Activated CD4-positive, alpha-beta T cell treated with anti-CD3 and anti-CD28 coated beads, Interleukin-2, amount 50 U/mL, for 1 hour (primary cell): ENCODE results near the gene CATSPER1.
"Not testable (repeated sequence)": the region's sequence is repeated elsewhere in the genome, so short reads cannot be mapped to it uniquely, and the experiment has no call there.

Experiments used
- DNase-seq: peaks from one replicate; pipeline ENCODE4 v3.0.0-alpha.2; 2020

Gene CATSPER1

DNA sequence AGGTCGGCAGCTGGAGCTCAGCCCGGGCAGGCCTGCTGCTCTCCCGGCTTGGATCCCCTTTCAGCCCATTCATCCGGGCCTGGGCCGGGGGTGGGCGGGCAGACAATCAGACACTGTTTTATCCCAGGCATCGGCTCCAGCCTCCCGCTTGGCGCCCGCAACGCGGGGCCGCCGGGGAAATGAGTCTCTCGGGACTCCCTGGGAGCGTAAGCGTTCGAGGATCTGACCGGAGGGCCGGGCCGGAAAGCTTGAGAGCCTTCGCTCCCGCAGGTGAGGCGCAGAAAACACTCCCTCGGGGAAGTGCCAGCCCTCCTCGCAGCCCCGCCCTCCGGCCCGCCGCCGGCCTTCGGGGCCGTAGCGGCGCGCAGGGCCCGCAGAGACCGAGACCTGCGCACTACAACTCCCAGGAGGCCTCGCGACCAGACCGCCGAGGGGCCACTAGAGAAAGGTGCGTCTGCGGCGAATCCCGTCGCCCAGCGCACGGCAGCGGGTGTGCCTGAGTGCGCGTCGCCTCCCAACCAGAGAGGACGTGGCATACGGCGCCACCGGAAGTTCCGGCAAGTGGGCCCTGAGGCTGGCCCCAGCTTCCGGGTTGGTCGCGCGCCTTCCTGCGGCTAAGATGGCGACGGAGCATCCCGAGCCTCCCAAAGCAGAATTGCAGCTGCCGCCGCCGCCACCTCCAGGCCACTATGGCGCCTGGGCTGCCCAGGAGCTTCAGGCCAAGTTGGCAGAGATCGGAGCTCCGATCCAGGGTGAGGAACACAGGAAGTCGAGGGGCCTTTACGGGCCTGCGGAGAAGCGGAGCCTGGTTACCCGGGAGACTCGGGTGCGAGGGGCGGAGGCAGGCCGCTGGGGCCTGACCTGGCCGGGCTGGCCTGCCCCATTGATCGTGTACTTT is 25.7 kb upstream of the CATSPER1 start, which contains the start of gene SF3B2:
Gene SF3B2, plus strand, starts transcription at position 599 of the 898 bp plus-strand sequence. Its CDS starts 21 bp downstream, at position 620.
- peak; percentile 93 for DNase-seq

DNA sequence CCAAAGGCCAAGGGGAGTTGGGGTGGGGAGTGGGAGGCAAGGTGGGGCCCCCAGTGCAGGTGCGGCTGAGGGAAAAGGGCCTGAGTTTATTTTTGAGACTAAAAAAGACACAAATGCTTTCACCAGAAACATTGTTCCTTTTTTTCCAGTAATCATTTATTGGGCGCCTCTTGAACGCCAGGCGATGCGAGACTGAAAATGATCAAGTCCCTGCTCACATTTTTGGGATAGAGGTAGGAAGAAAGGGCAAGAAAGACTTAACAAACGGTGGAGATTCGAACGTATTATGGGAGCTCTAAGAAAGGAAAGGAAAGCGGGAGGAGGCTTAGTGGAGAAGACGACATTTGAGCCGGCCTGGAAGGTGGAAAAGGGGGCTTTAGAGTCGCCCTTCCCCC is 25.1 kb upstream of the CATSPER1 start:
- DNase-seq, result no peak

DNA sequence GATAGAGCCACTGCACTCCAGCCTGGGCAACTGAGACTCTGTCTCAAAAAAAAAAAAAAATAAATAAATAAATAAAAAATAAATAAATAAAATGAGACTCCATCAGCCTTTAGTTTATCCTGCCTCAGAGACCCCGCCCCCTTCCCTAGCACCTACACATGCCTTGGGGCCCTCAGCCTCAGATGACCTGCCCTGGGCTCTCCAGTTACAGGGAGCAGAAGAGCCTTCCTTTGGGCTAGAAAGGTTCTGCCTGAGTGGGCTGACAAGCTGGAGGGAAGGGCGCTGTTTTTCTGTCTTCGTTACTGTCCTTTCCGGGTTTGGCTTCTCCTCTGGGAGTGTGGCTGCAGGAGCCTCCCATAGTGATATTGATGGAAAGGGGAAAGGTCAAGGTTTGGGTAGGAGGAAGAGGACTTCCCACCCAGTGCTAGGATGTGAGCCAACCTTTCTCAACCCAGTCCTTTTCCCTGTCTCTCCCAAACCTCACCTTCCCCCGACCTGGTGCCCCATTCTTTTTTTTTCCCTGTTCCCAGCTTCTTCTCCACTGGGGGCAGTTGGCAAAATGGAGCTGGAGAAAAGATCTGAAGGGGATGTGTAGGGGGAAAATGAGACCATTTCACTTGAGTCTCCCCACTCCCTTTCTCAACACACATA is 24.4 kb upstream of the CATSPER1 start:
- DNase-seq, result no peak

DNA sequence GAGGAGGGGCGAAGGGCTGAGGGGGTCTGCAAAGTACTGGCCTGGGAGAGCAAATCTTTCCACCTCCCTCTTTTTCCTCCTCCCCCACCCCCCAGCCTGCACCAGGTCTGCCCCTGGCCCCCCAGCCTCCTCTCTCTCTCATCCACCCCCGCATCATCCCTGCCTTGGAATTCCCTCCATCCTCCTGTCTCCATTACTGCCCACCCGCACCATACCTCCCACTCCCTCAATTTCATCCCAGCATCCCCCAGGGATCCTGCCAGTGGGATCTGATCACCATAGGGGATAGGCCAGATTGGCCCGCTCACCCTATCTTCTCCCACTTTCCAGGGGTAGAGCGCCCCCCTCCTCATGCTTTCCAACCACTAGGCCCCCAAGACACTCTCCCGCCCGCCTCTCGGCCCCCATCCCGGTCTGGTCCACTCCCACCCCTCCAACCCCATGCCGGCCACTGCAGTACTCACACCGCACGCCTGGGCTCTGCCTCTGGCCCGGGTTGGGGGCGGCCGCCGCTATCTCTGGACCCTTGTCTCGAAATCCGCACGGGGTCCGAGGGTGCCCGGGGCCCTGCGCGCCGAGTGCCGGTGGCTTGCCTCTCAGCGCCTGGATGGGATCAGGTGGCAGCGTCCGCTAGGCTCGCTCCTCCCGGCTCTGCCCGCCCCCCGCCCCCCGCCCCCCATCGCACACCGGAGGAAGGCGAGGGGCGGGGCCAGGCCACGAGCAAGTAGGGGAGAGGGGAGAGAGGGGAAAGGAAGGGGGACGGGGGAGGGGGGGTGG is 22.5 kb upstream of the CATSPER1 start, which contains the start of gene GAL3ST3:
Gene GAL3ST3, minus strand, starts transcription at position 615 of the 777 bp plus-strand sequence. CDS start 3,746 bp downstream, outside the sequence.
- no peak for DNase-seq

DNA sequence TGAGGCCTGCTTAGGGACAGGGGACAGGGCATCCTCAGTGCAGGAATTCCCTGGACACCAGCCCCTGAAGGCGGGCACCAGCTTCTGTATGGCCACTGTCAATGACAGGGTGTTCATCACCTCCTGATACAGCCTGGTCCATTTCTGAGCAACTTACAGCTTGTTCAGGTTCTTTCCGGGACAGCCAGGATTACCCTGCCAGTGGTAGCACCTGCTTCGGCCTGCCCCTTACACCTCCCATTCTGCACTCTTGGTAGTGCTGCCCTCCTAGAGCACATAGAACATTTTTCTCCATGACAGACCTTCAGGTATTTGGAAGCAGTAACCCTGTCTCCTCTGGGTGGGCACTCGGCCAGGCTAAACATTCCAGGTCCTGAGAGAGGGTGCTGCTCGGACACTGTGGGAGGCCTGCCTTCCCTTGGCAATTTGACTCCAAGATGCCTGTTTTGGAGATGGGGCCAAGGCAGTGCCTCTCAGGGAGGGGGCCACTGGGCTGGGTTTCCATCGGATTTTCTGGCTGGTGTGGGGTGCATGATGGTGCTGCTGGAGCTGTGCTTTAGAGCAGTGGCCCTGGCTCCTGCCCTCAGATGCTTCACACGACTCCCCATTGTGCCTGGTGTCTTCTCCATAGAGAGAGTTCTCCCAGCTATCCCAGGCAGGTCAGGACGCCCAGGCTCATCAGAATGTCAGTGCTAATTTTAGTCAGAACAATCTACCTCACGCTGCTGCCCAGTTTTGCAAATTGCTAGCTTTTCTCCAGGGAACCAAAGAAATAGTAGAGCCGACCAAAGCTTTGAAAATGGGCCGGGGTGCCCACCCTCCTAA is 21.5 kb upstream of the CATSPER1 start:
- no peak for DNase-seq

DNA sequence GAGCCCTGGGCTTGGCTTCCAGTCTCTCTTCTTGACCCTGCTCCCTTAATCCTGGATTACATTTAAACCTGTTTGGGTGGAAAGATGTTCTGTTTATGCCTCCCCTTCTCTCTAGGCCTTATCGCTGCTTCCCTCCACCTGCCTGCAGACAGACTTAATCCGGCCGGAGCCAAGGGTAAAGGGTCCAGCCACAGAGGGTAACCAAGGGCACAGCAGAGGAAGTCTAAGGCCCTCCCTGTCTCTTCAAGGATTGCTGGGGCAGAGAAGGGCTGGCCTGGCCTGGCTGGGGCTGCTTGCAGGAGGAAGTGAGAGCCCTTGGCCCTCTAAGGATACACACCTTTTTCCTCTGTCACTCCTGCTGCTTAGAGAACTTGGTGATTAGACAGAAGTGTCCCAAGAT is 20.6 kb upstream of the CATSPER1 start:
- DNase-seq, result no peak

DNA sequence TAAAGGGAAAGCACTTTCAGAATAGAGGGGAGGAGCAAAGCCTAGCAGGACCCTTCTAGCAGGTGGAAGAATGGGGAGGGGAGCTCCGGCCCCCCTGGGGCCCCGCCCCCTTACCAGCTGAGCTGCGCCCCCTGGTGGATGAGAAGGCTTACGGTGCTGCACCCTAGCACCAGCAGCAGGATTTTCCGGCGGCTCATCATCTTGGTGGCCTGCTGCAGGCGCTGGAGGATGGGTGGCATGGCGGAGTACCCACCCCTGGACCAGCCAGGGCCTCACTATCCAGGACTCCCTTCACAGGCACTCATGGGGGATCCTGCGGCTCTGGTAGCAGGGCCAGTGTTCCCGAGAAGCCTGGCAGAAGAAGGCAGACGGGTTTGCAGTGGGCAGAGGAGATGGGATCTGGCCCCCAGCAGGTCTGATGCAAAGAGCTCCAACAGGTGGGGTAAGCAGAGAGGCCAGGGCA is 18.9 kb upstream of the CATSPER1 start:
- DNase-seq, result peak; percentile 84

DNA sequence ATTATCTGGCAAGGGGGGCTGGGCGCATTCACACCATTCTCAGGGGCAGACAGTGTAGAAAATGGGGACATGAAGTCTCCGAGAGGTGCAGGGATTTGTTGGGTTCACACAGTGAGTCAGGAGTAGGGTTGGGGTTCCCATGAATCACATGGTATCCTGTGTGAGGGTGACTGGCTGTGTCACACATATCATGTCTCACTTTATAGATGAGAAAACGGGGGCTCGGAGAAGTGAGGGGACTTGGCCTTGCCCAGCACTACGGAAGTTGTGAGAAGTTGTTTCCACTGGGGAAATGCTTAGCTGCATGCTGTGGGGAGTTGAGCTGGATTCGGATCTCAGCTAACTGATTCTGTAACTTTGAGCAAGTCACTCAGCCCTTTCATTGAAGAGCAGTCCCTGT is 18.5 kb upstream of the CATSPER1 start:
- DNase-seq, result no peak

DNA sequence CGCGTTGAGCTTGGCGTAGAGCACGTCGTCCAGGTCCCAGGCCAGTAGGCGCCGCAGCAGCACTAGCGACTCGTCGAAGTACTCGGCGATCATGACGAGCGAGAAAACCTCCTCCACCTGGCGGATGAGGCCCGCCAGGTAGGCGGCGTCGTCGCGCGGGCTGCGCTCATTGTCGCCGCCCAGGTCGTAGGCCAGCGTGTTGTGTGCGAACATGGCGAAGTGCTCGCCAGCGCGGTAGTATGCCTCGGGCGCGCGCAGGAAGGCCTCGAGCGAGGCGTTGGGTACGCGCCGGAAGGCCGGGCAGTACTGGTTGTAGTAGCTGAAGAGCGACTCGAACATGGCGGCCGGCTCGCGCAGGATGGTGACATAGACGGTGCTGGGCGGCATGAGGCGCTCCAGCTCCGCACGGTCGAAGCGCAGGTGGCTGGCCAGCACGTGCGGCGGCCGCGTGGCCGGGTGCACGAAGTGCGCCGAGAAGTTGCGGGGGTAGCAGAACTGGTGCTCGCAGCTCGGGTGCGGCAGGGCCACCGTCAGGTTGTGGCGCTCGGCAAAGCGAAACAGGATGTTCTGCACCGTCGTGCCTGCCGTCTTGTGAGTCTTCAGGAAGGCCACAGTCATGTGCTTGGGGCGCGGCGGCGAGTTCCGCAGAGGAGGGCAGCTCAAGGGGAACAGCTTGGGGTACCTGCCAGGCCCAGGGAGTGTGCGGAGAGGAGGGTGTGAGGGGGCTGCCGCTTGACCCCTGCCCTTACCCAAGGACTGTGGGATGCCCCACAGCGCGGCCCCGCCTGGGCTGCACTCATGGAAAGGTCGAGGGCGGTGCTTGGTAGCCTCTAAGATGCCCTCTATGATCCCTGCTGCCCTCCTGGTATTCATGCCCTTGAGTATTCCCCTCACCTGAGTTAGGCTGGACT is 17.0 kb upstream of the CATSPER1 start:
- DNase-seq, result no peak

DNA sequence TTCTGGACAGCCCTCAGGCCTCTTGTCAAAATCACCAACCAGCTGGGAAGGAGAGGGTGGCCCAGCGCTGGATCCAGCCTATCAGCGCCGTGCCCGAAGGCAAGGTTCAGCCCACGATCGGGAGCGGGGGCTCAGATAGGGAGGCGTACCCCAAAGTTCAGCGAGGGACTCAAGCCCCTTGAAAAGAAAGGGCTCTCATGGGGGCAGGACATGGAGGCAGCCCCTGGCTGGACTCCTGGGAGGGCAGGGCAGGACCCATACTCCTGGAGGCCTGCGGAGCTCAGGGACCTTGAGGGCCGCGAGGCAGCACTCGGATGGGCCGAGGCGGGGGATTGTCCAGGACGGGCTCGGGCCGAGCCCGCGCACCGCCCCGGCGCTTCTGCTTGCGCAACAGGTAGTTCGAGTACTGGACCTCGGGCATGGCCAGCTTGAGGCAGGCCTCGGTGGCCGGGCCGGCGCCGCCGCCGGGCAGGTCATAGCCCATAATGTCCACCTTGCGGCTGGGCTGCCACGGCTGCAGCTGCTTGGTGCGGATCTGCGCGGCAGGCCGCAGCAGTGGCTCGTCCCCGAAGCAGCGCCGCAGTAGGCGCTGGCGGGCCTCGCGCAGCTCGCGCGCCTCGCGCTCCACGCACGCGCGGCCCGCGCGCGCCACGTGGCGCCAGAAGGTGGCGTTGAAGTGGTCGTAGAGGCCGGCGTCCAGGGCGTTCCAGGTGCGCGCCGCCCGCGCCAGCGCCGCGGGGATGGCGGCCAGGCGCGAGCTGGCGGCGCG is 16.1 kb upstream of the CATSPER1 start:
- DNase-seq, result no peak

DNA sequence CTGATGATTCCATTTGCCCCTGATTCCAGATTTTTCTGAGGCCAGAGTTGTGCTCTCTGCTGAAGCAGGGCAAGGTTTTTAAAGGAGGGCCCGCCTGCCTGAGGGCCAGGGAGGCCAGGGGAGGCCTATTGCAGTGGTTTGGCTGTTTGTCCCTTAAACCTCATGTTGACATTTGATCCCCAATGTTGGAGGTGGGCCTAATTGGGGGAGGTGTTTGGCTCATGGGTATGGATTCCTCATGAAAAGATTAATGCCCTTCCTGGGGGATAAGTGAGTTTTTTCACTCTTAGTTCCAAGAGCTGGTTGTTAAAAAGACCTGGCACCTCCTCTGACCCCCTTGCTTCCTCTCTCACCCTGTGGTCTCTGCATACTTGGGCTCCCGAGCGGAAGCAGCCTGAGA is 13.5 kb upstream of the CATSPER1 start:
- DNase-seq, result no peak

DNA sequence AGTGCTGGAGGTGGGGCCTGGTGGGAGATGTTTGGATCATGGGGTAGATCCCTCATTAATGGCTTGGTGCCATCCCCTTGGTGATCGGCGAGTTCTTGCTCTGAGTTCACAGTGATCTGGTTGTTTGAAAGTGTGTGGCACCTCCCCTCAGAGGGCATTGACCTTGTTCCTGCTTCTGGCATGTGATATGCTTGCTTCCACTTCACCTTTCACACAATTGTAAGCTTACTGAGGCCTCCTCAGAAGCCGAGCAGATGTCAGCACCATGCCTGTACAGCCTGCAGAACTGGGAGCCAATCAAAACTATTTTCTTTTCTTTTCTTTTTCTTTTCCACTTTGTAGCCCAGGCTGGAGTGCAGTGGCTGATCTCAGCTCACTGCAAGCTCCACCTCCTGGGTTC is 11.0 kb upstream of the CATSPER1 start:
- no peak for DNase-seq

DNA sequence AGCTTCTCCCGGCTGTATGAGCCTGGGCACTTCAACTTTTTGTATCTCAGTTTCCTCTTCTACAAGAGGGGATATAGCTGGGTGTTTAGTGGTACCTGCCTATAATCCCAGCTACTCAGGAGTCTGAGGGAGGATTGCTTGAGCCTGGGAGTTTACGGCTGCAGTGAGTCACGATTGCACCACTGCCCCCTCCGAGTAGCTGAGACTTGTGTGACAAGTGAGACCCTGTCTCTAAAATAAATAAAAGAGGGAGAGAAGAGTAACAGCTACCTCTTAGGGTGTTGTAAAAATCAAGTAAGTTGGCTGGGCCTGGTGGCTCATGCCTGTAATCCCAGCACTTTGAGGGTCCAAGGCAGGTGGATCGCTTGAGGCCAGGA is 10.0 kb upstream of the CATSPER1 start:
- no peak for DNase-seq

DNA sequence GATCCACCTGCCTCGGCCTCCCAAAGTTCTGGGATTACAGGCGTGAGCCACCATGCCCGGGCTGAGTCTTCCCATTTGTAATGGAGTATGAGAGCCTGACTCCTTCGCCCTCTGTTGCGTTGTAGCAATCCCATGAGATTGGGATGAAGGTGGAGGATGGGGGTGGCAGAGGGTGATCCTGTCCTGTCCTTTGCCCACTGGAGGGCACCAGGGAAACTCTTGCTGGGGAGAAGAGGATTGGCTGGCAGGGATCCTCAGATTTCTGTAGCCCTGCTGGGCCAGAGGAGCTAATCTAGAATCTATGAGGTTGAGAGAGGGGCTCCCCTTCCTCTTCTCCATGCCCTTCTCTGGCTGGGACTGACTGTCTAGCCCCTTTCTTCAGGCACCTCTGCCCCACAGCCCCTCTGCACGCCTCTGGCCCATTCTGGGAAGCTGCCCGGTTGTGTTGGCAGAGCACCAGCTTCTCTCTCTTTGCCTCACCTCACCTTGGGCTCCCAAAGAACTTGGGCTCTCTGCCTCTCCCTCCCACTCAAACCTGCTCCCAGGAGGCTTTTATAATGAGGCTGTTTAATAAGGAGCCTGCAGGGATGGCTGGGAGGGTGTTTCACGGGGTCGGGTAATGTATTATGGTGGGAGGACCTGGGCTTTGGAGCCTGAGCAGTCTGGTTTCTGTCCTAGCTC is 9.5 kb upstream of the CATSPER1 start:
- DNase-seq, result no peak

DNA sequence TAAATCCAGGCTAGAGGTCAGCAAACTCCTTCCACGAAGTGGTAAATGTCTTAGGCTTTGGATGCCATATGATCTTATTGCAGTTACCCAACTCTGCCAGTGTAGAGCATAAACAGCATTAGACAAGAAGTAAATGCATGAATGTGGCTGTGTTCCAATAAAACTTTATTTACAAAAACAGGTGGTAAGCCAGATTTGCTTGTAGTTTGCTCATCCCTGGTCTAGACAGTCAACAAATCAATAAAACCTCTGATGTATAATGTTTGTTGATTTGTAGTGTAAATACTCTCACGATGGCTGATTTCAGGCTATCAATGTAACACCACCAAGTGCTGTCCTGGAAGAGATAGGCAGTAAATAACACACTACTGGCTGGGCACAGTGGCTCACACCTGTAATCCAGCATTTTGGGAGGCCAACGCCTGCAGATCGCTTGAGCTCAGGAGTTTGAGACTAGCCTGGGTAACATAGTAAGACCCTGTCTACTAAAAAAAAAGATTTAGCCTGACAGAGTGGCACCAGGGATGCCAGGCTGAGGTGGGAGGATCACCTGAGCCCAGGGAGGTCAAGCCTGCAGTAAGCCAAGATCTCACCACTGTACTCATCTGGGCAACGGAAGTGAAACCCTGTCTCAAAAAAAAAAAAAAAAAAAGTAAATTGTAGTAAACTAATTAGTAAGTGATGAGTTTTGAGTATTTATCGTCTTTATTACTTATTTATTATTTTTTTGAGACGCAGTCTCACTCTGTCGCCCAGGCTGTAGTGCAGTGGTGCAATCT is 6.9 kb upstream of the CATSPER1 start:
- DNase-seq, result no peak

DNA sequence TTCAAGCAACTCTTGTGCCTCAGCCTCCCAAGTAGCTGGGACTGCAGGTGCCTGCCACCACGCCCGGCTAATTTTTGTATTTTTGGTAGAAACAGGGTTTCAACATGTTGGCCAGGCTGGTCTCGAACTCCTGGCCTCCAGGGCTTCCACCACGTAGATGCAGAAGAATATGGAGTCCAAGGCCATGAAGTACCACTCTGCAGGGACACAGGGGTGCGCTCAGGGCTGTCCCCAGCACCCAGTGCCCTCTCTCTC is 3.2 kb downstream of the CATSPER1 start:
- DNase-seq, result not testable (repeated sequence)

DNA sequence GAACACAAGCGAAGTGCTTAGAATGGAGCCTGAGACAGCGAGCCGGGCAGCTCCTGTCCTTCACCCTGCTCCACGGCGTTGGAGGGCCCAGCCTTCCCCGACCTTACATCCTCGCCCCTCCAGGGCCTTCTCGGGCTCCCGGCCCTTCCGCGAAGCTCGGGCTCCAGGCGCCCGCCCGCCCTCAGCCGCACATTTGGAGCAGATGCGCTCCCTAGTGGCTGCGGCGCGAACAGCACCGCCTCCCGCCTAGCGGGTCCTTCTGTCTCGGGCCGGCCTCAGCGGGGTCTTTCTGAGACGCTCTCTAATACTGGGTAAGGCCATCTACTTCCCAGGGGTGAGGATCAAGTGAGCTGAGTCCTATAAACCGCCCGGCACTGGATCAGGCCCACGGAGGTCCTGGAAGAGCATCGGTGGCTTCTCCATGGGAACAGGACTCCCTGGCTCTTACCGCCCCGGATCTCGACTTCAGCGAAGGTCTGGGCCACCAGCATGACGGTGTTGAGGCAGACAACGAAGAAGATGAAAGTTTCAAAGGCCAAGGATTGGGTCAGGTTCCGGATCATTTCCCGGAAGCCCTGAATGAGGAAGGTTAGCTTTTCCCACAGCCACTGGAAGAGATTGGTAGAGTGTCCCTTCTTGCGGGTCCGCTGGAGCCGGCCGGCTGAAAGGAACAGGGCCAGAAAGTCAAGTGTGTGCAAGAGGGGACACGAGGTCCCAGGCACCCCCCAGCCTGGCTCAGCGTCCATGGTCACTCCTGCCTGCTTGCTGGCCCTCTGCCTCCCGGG is 3.7 kb downstream of the CATSPER1 start:
- peak; percentile 78 for DNase-seq

DNA sequence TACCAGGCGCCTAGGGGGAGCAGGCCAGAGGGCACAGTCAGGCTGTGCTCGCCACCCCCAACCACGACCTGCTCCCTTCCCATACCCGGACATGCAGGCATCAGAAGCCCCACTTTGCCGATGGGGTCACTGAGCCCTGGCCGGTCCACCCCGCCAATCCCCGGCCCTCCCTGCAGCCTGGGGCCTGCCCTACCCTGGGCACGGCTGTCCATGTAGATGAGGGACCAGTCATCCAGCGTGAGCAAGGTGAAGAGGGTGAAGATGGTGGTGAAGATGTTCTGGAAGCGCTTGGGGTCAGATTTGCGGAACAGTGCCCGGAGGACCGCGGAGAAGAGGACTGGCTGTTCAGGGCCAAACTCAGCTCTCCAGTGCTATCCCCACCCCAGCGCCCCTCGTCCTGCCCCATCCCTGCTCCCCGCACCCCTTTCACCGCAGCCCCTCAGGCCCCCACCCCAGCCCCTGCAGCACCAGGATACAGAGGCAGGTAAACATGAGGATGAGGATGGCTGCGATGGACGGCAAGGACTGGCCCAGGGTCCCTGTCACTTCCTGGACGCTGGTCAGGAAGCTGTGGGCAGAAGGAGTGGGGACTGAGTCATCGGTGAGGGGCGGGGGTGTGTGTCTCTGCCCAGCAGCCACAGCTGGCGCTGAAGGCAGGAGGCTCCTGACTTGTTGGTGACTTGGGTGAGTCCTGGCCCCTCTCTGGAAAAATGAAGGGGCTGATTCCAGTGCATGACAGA is 5.5 kb downstream of the CATSPER1 start:
- DNase-seq, result no peak
